Colonic mucosa (tissue), 4 donors: Measurements from ENCODE around the gene RAB28. TPM values are rescaled to one million over a fixed set of nuclear protein-coding genes. Genes with fewer than 3 reads are reported as not detected.

ENCODE experiments used
- DNase-seq: peaks from one replicate; pipeline ENCODE4 v3.0.0-alpha.2; 2020
- H3K27ac ChIP-seq: fragments of 200-600 bp; one replicate; pipeline ENCODE4 v1.8.0; 2021
- H3K27me3 ChIP-seq: fragments of 200-600 bp; one replicate; pipeline ENCODE4 v1.8.0; 2021
- H3K36me3 ChIP-seq: fragments of 200-600 bp; one replicate; pipeline ENCODE4 v1.8.0; 2021
- H3K4me1 ChIP-seq: fragments of 200-600 bp; one replicate; pipeline ENCODE4 v1.8.0; 2021; ENCODE audit warnings: mild to moderate bottlenecking
- H3K4me3 ChIP-seq: fragments of 200-600 bp; one replicate; pipeline ENCODE4 v1.8.0; 2021
- H3K9ac ChIP-seq, 2 donors: one replicate each; pipeline ENCODE4 v1.7.0; 2013; ENCODE audit warnings: control low read depth in 2 of 2, low read depth in 2 of 2, low read length in 2 of 2
- H3K9me3 ChIP-seq: fragments of 200-600 bp; one replicate; pipeline ENCODE4 v1.8.0; 2021
- CTCF ChIP-seq: fragments of 200-600 bp; IDR thresholded peaks from one replicate; pipeline ENCODE4 v1.8.0; 2022; ENCODE audit warnings: antibody characterized with exemption, mild to moderate bottlenecking
- intact Hi-C: fragments of 100-400 bp; cut with DNase I; formaldehyde crosslinking; loops from one replicate; pipeline ENCODE4 v1.14.1; 2022
- total RNA-seq, 2 donors: library from RNA; stranded (reverse); fragmentation: NEBNext Ultra II Directional in 1 of 2; extraction: Animal tissue kit (Norgen Biotek cat#: 25700) in 1 of 2; gene quantifications; one replicate each; pipeline ENCODE4 v1.2.1, GENCODE V29; 2021
- donor health status: healthy.
- donor health status: DM: no; HTN: no; CAD: no.
- donor health status: DM: no; HTN: no; CAD: no.

The RAB28 gene
- total RNA-seq, 2 donors from 2014 or later = 13.0 to 13.3 TPM

GRCh38 chr4:13483136-13483767 lies 888 bp downstream of the RAB28 start:
- H3K9me3 ChIP-seq = no peaks in the 10 kb centered on the region
- peak overlapping the region; percentile 75 for H3K4me3 ChIP-seq
- no peak for TF ChIP-seq CTCF
- H3K9ac ChIP-seq = peak overlapping the region; percentile 65 to 76
- H3K4me1 ChIP-seq = no peaks in the 10 kb centered on the region
- peak overlapping the region; percentile 75 for H3K27ac ChIP-seq
- H3K36me3 ChIP-seq = no peaks in the 10 kb centered on the region
- DNase-seq = no peak
- no peaks in the 10 kb centered on the region for H3K27me3 ChIP-seq
- intact Hi-C loops = no loop called here

- Histone ChIP-seq H3K9ac (no peak overlapping the region), H3K4me3 (no peak overlapping the region), H3K36me3 (no peaks in the 10 kb centered on the region), H3K4me1 (no peaks in the 10 kb centered on the region), H3K27me3 (no peaks in the 10 kb centered on the region), H3K27ac (no peak overlapping the region), H3K9me3 (no peaks in the 10 kb centered on the region)
- no peak for TF ChIP-seq CTCF
- intact Hi-C loops = no loop called here
- no peak for DNase-seq
Observed at GRCh38 chr4:13481569-13481968, 2.6 kb downstream of the RAB28 start.

GRCh38 chr4:13478707-13479106 lies 5.4 kb downstream of the RAB28 start:
- TF ChIP-seq CTCF = no peak
- intact Hi-C loops = no loop called here
- no peak overlapping the region for H3K4me3 ChIP-seq
- no peaks in the 10 kb centered on the region for H3K4me1 ChIP-seq
- H3K9ac ChIP-seq = no peak overlapping the region
- H3K27me3 ChIP-seq = no peaks in the 10 kb centered on the region
- DNase-seq = no peak
- H3K9me3 ChIP-seq = no peaks in the 10 kb centered on the region
- H3K27ac ChIP-seq = no peak overlapping the region
- no peaks in the 10 kb centered on the region for H3K36me3 ChIP-seq

GRCh38 chr4:13478131-13478530 lies 6.0 kb downstream of the RAB28 start:
- Histone ChIP-seq H3K4me1 (no peaks in the 10 kb centered on the region), H3K27me3 (no peaks in the 10 kb centered on the region), H3K27ac (no peak overlapping the region), H3K36me3 (no peaks in the 10 kb centered on the region), H3K4me3 (no peak overlapping the region), H3K9me3 (no peaks in the 10 kb centered on the region), H3K9ac (no peak overlapping the region)
- no peak for DNase-seq
- no peak for TF ChIP-seq CTCF
- intact Hi-C loops = no loop called here

- Histone ChIP-seq H3K9ac (no peak overlapping the region), H3K4me1 (no peaks in the 10 kb centered on the region), H3K27me3 (no peaks in the 10 kb centered on the region), H3K36me3 (no peaks in the 10 kb centered on the region), H3K4me3 (no peak overlapping the region), H3K27ac (no peak overlapping the region), H3K9me3 (no peaks in the 10 kb centered on the region)
- intact Hi-C loops = no loop called here
- TF ChIP-seq CTCF = no peak
- DNase-seq = no peak
Observed at GRCh38 chr4:13476915-13477314, 7.2 kb downstream of the RAB28 start.
